A673 (cell line): ENCODE results near the gene PPP2R5E. TPM values are rescaled to one million over a fixed set of nuclear protein-coding genes. Genes with fewer than 3 reads are reported as not detected.

Experiments
- BruUV-seq: library from RNA; stranded (reverse); fragments of 400-500 nt; replicated peaks from 2 replicates; lab custom pipeline; 2021; lab: Mats Ljungman, UMichigan
- CTCF ChIA-PET: fragments of 300-600 bp; sonication (Branson Sonifier 250); formaldehyde crosslinking; loops from one replicate; lab custom pipeline; 2022; ENCODE audit warnings: antibody characterized with exemption; lab: Charles Lee
- POLR2A ChIA-PET: fragments of 300-600 bp; sonication (Branson Sonifier 250); formaldehyde crosslinking; loops from one replicate; lab custom pipeline; 2022; ENCODE audit warnings: antibody characterized with exemption; ENCODE audit not compliant: low non-redundant PET; lab: Charles Lee
- DNase-seq: peaks from one replicate; pipeline ENCODE4 v3.0.0-alpha.2; 2015; ENCODE audit warnings: low spot score
- H3K27ac ChIP-seq: fragments of 200-600 bp; sonication (generic); 2 replicates; pipeline ENCODE4 v1.5.1; 2016; ENCODE audit warnings: mixed run types, low read depth, mild to moderate bottlenecking, mixed read lengths, antibody characterized with exemption, low read length; ENCODE audit not compliant: poor library complexity, severe bottlenecking
- H3K27me3 ChIP-seq: fragments of 200-600 bp; sonication (generic); replicated peaks from 2 replicates; pipeline ENCODE4 v1.6.1; 2017; ENCODE audit warnings: mixed run types, low read depth, mild to moderate bottlenecking, mixed read lengths, antibody characterized with exemption, low read length; ENCODE audit not compliant: insufficient read depth, poor library complexity
- H3K36me3 ChIP-seq: fragments of 200-600 bp; sonication (generic); 2 replicates; pipeline ENCODE4 v1.6.1; 2016; ENCODE audit warnings: mixed run types, mild to moderate bottlenecking, mixed read lengths, antibody characterized with exemption, low read length; ENCODE audit not compliant: insufficient read depth, poor library complexity, severe bottlenecking
- H3K4me1 ChIP-seq: fragments of 200-600 bp; sonication (generic); 2 replicates; pipeline ENCODE4 v1.6.1; 2017; ENCODE audit warnings: mixed run types, mild to moderate bottlenecking, mixed read lengths, antibody characterized with exemption, low read length; ENCODE audit not compliant: insufficient read depth, poor library complexity, severe bottlenecking
- H3K4me3 ChIP-seq: fragments of 200-600 bp; sonication (generic); 2 replicates; pipeline ENCODE4 v1.5.1; 2016; ENCODE audit warnings: low read depth, mixed run types, mild to moderate bottlenecking, mixed read lengths, low read length; ENCODE audit not compliant: poor library complexity, severe bottlenecking
- H3K9me3 ChIP-seq: fragments of 200-600 bp; sonication (generic); 2 replicates; pipeline ENCODE4 v1.6.1; 2016; ENCODE audit warnings: mixed run types, low read depth, mild to moderate bottlenecking, mixed read lengths, antibody characterized with exemption, low read length; ENCODE audit not compliant: poor library complexity, severe bottlenecking
- EZH2 ChIP-seq: fragments of 200-600 bp; sonication (generic); IDR thresholded peaks from 2 replicates; pipeline ENCODE4 v1.6.1; 2017; ENCODE audit warnings: borderline replicate concordance, low read depth, mild to moderate bottlenecking, mixed read lengths, antibody characterized with exemption, low read length; ENCODE audit not compliant: poor library complexity, severe bottlenecking
- intact Hi-C: fragments of 100-400 bp; cut with micrococcal nuclease; formaldehyde crosslinking; loops from one replicate; pipeline ENCODE4 v1.10.0; 2022; ENCODE audit not compliant: unreplicated experiment
- total RNA-seq: library from RNA; stranded (reverse); gene quantifications from 2 replicates; pipeline ENCODE4 v1.2.3, GENCODE V29; 2021
- TF ChIP-seq, protein P1 (sequence below): fragments of 300-800, 200-600 bp; sonication (generic); conservative IDR thresholded peaks from 2 replicates; pipeline ENCODE4 v1.5.1; 2017; ENCODE audit warnings: low read depth, mild to moderate bottlenecking, antibody characterized with exemption, low read length, moderate library complexity, mixed read lengths

Gene PPP2R5E
- total RNA-seq, 1 experiment from 2014 or later: 66.0 TPM

DNA sequence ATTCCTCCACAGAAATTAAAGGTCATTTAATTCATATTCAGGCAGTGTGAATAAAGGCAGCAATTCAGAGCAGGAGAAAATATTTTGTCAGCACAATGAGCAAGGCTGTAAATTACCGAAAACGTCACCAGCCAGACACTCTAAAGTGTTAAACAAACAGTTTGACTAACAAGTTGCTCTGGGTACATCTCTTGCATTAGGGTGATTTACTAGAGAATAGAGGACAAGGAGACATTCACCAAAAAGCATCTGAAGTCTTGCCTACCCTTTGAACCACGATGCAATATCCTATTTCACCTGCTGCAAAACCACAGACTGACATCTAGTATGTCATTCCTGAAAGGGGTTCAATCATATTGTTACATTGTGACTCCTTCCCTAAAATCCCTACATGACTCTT lies 197.4 kb downstream of the PPP2R5E start:
- ChIA-PET POLR2A (no interaction called here), CTCF (no interaction called here)
- no peak overlapping the region for H3K4me3 ChIP-seq
- H3K27me3 ChIP-seq: no peaks in the 10 kb centered on the region
- TF ChIP-seq, protein P1, sequence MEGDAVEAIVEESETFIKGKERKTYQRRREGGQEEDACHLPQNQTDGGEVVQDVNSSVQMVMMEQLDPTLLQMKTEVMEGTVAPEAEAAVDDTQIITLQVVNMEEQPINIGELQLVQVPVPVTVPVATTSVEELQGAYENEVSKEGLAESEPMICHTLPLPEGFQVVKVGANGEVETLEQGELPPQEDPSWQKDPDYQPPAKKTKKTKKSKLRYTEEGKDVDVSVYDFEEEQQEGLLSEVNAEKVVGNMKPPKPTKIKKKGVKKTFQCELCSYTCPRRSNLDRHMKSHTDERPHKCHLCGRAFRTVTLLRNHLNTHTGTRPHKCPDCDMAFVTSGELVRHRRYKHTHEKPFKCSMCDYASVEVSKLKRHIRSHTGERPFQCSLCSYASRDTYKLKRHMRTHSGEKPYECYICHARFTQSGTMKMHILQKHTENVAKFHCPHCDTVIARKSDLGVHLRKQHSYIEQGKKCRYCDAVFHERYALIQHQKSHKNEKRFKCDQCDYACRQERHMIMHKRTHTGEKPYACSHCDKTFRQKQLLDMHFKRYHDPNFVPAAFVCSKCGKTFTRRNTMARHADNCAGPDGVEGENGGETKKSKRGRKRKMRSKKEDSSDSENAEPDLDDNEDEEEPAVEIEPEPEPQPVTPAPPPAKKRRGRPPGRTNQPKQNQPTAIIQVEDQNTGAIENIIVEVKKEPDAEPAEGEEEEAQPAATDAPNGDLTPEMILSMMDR: no peak
- TF ChIP-seq EZH2: no peak
- H3K27ac ChIP-seq: no peak overlapping the region
- H3K9me3 ChIP-seq: no peaks in the 10 kb centered on the region
- peaks cover 24% of the 10 kb centered on the region for H3K4me1 ChIP-seq
- H3K36me3 ChIP-seq: no peaks in the 10 kb centered on the region
- no peak for DNase-seq
- no TSS peak for BruUV-seq
- intact Hi-C loops: no loop called here

DNA sequence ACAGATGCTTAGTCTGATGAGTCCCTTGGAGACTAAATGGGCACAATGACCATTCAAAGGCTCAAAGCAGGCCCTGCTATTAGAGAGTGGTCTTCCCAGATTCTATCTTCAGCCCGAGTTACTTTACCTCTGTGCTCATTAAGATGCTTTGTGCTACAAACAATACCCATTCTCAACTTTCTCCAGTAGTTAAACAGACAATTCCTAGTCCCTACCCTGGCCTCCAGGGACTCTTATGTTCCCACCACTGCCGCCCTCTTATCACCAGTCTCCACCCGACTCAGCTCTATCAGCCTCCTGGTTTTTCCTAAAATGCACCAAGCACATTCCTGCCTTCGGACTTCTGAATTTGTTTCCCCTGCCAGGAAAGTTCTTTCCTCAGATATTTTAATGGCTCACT lies 198.8 kb downstream of the PPP2R5E start:
- DNase-seq: peak; percentile 14
- H3K36me3 ChIP-seq: no peaks in the 10 kb centered on the region
- H3K27ac ChIP-seq: no peak overlapping the region
- TF ChIP-seq, protein P1: no peak
- TF ChIP-seq EZH2: no peak
- peaks cover 24% of the 10 kb centered on the region for H3K4me1 ChIP-seq
- no TSS peak for BruUV-seq
- no peaks in the 10 kb centered on the region for H3K9me3 ChIP-seq
- H3K4me3 ChIP-seq: no peak overlapping the region
- ChIA-PET CTCF (no interaction called here), POLR2A (no interaction called here)
- no peaks in the 10 kb centered on the region for H3K27me3 ChIP-seq
- intact Hi-C loops: no loop called here

DNA sequence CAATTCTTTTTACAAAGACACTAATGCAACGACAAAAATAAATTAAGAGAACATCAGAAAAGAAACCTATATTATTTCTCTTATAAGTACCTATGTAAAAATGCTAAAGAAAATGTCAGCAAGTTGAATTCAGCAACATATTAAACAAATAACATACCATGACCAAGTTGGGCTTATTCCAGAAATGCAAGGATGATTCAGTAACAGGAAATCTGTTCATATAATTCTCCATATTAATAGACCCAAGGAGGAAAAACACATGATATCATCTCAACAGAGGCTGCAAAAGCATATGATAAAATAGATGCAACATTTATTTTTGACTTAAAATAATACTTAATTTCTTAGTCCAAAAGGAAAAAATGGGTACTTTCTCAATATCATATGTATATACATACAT lies 199.3 kb downstream of the PPP2R5E start:
- Histone ChIP-seq H3K27ac (no peak overlapping the region), H3K4me3 (no peak overlapping the region), H3K36me3 (no peaks in the 10 kb centered on the region), H3K4me1 (peaks cover 24% of the 10 kb centered on the region), H3K27me3 (no peaks in the 10 kb centered on the region), H3K9me3 (no peaks in the 10 kb centered on the region)
- peak; percentile 55 for DNase-seq
- POLR2A ChIA-PET: no interaction called here
- TF ChIP-seq, protein P1: no peak
- no peak for TF ChIP-seq EZH2
- no TSS peak for BruUV-seq
- CTCF ChIA-PET: no interaction called here
- intact Hi-C loops: no loop called here
